ENCODE measurements around the gene CRELD1.
A peak's percentile ranks its signal among the peaks of the same experiment; 100 is the strongest.

Gene CRELD1

GRCh38 chr3:9903238-9903624 is 30.4 kb upstream of the CRELD1 start:
- DNase-seq (ENCODE audit: insufficient read length, low spot score) (no peak), FAIRE-seq (no peak)

- FAIRE-seq: no peak
- no peak for DNase-seq (ENCODE audit: insufficient read length, low spot score)
These were observed 29.7 kb upstream of the CRELD1 start for GRCh38 chr3:9903904-9904303.

GRCh38 chr3:9906480-9906879 is 27.2 kb upstream of the CRELD1 start:
- DNase-seq (ENCODE audit: insufficient read length, low spot score) (no peak), FAIRE-seq (no peak)

GRCh38 chr3:9908286-9908685 is 25.3 kb upstream of the CRELD1 start:
- DNase-seq (ENCODE audit: insufficient read length, low spot score): no peak
- no peak for FAIRE-seq

GRCh38 chr3:9909221-9910013 is 24.2 kb upstream of the CRELD1 start:
- FAIRE-seq: no peak
- DNase-seq (ENCODE audit: insufficient read length, low spot score): no peak

- DNase-seq (ENCODE audit: insufficient read length, low spot score): no peak
- FAIRE-seq: no peak
These were observed 21.8 kb upstream of the CRELD1 start for GRCh38 chr3:9911863-9912262.

- DNase-seq (ENCODE audit: insufficient read length, low spot score): no peak
- FAIRE-seq: no peak
These were observed 21.2 kb upstream of the CRELD1 start for GRCh38 chr3:9912294-9912935.

GRCh38 chr3:9913601-9914000 is 20.0 kb upstream of the CRELD1 start:
- FAIRE-seq (no peak), DNase-seq (ENCODE audit: insufficient read length, low spot score) (no peak)

- FAIRE-seq: no peak
These were observed 19.6 kb upstream of the CRELD1 start for GRCh38 chr3:9914011-9914410.

GRCh38 chr3:9914559-9915253 is 18.9 kb upstream of the CRELD1 start:
- no peak for DNase-seq (ENCODE audit: insufficient read length, low spot score)

More at GRCh38 chr3:9914011-9914410, 19.6 kb upstream of the CRELD1 start:
- DNase-seq (ENCODE audit: insufficient read length, low spot score): no peak

GRCh38 chr3:9915254-9916141 is 18.1 kb upstream of the CRELD1 start:
- FAIRE-seq (no peak), DNase-seq (ENCODE audit: insufficient read length, low spot score) (peak; percentile 51)

More at GRCh38 chr3:9914559-9915253, 18.9 kb upstream of the CRELD1 start:
- FAIRE-seq: no peak

- FAIRE-seq (no peak), DNase-seq (ENCODE audit: insufficient read length, low spot score) (no peak)
These were observed 17.3 kb upstream of the CRELD1 start for GRCh38 chr3:9916346-9916733.

- peak; percentile 84 for FAIRE-seq
- peak; percentile 95 for DNase-seq (ENCODE audit: insufficient read length, low spot score)
These were observed 16.6 kb upstream of the CRELD1 start, which contains the start of gene IL17RC for GRCh38 chr3:9916734-9917680. Gene IL17RC, plus strand, starts transcription at chr3:9917098. Its CDS starts 218 bp downstream, at chr3:9917316.

GRCh38 chr3:9917820-9918219 is 15.8 kb upstream of the CRELD1 start:
- FAIRE-seq: peak; percentile 26
- DNase-seq (ENCODE audit: insufficient read length, low spot score): no peak

GRCh38 chr3:9918261-9919038 is 15.2 kb upstream of the CRELD1 start:
- no peak for DNase-seq (ENCODE audit: insufficient read length, low spot score)

GRCh38 chr3:9928158-9928557 is 5.5 kb upstream of the CRELD1 start:
- no peak for FAIRE-seq

More at GRCh38 chr3:9918261-9919038, 15.2 kb upstream of the CRELD1 start:
- FAIRE-seq: no peak

GRCh38 chr3:9930804-9931418 is 2.7 kb upstream of the CRELD1 start:
- no peak for FAIRE-seq

More at GRCh38 chr3:9928158-9928557, 5.5 kb upstream of the CRELD1 start:
- no peak for DNase-seq (ENCODE audit: insufficient read length, low spot score)

GRCh38 chr3:9932535-9932842 is 1.1 kb upstream of the CRELD1 start:
- no peak for FAIRE-seq
- no peak for DNase-seq (ENCODE audit: insufficient read length, low spot score)

More at GRCh38 chr3:9930804-9931418, 2.7 kb upstream of the CRELD1 start:
- no peak for DNase-seq (ENCODE audit: insufficient read length, low spot score)
